ENCODE measurements around the gene TMEM134.

Gene TMEM134

GRCh38 chr11:67506426-67507051 lies 37.5 kb upstream of the TMEM134 start:
- H3K27ac ChIP-seq (ENCODE audit: insufficient read depth, low read length, poor library complexity, severe bottlenecking): peak overlapping the region; percentile 81
- H3K9me3 ChIP-seq (ENCODE audit: control insufficient read depth, low read length): no peaks in the 10 kb centered on the region
- peaks cover 41% of the 10 kb centered on the region for H3K4me1 ChIP-seq (ENCODE audit: control insufficient read depth, insufficient read depth, low read length, poor library complexity, severe bottlenecking)
- no peak for DNase-seq
- no peaks in the 10 kb centered on the region for H3K27me3 ChIP-seq (replicated peaks; ENCODE audit: control insufficient read depth, insufficient read depth, low read length, poor library complexity, severe bottlenecking)
- no peak overlapping the region for H3K4me3 ChIP-seq (ENCODE audit: insufficient read depth, low read depth, low read length, poor library complexity, severe bottlenecking)
- H3K36me3 ChIP-seq (ENCODE audit: control insufficient read depth, insufficient read depth, low read length): peaks cover 15% of the 10 kb centered on the region

- H3K4me3 ChIP-seq (ENCODE audit: insufficient read depth, low read depth, low read length, poor library complexity, severe bottlenecking): peak overlapping the region; percentile 85
These were observed 36.8 kb upstream of the TMEM134 start for GRCh38 chr11:67505605-67506396.

GRCh38 chr11:67504950-67505581 lies 36.0 kb upstream of the TMEM134 start, which contains the start of gene PITPNM1:
Gene PITPNM1 (minus strand): TSS chr11:67505363. CDS start chr11:67504180, 1,183 bp downstream.
- Histone ChIP-seq H3K4me1 (ENCODE audit: control insufficient read depth, insufficient read depth, low read length, poor library complexity, severe bottlenecking) (peaks cover 41% of the 10 kb centered on the region), H3K27me3 (replicated peaks; ENCODE audit: control insufficient read depth, insufficient read depth, low read length, poor library complexity, severe bottlenecking) (no peaks in the 10 kb centered on the region), H3K36me3 (ENCODE audit: control insufficient read depth, insufficient read depth, low read length) (peaks cover 20% of the 10 kb centered on the region), H3K27ac (ENCODE audit: insufficient read depth, low read length, poor library complexity, severe bottlenecking) (peak within 1 kb of the TSS; percentile 81), H3K9me3 (ENCODE audit: control insufficient read depth, low read length) (no peaks in the 10 kb centered on the region), H3K4me3 (ENCODE audit: insufficient read depth, low read depth, low read length, poor library complexity, severe bottlenecking) (peak within 1 kb of the TSS; percentile 85)
- peak; percentile 50 to 64 (median 53) for DNase-seq

More at GRCh38 chr11:67505605-67506396, 36.8 kb upstream of the TMEM134 start:
- DNase-seq: peak; percentile 87 to 88 (median 87)
- H3K27ac ChIP-seq (ENCODE audit: insufficient read depth, low read length, poor library complexity, severe bottlenecking): peak overlapping the region; percentile 81
- no peaks in the 10 kb centered on the region for H3K27me3 ChIP-seq (replicated peaks; ENCODE audit: control insufficient read depth, insufficient read depth, low read length, poor library complexity, severe bottlenecking)
- H3K36me3 ChIP-seq (ENCODE audit: control insufficient read depth, insufficient read depth, low read length): peaks cover 15% of the 10 kb centered on the region
- H3K9me3 ChIP-seq (ENCODE audit: control insufficient read depth, low read length): no peaks in the 10 kb centered on the region
- peaks cover 41% of the 10 kb centered on the region for H3K4me1 ChIP-seq (ENCODE audit: control insufficient read depth, insufficient read depth, low read length, poor library complexity, severe bottlenecking)

GRCh38 chr11:67504005-67504949 lies 35.2 kb upstream of the TMEM134 start:
- Histone ChIP-seq H3K9me3 (ENCODE audit: control insufficient read depth, low read length) (no peaks in the 10 kb centered on the region), H3K4me3 (ENCODE audit: insufficient read depth, low read depth, low read length, poor library complexity, severe bottlenecking) (peak overlapping the region; percentile 85), H3K27ac (ENCODE audit: insufficient read depth, low read length, poor library complexity, severe bottlenecking) (peak overlapping the region; percentile 81), H3K36me3 (ENCODE audit: control insufficient read depth, insufficient read depth, low read length) (peaks cover 26% of the 10 kb centered on the region), H3K4me1 (ENCODE audit: control insufficient read depth, insufficient read depth, low read length, poor library complexity, severe bottlenecking) (peaks cover 41% of the 10 kb centered on the region), H3K27me3 (replicated peaks; ENCODE audit: control insufficient read depth, insufficient read depth, low read length, poor library complexity, severe bottlenecking) (no peaks in the 10 kb centered on the region)
- peak; percentile 34 to 53 (median 45) for DNase-seq

- H3K9me3 ChIP-seq (ENCODE audit: control insufficient read depth, low read length): no peaks in the 10 kb centered on the region
- H3K36me3 ChIP-seq (ENCODE audit: control insufficient read depth, insufficient read depth, low read length): peaks cover 33% of the 10 kb centered on the region
- no peak for DNase-seq
- H3K27ac ChIP-seq (ENCODE audit: insufficient read depth, low read length, poor library complexity, severe bottlenecking): peak overlapping the region; percentile 81
- H3K4me1 ChIP-seq (ENCODE audit: control insufficient read depth, insufficient read depth, low read length, poor library complexity, severe bottlenecking): peaks cover 36% of the 10 kb centered on the region
- H3K4me3 ChIP-seq (ENCODE audit: insufficient read depth, low read depth, low read length, poor library complexity, severe bottlenecking): no peak overlapping the region
- no peaks in the 10 kb centered on the region for H3K27me3 ChIP-seq (replicated peaks; ENCODE audit: control insufficient read depth, insufficient read depth, low read length, poor library complexity, severe bottlenecking)
These were observed 34.3 kb upstream of the TMEM134 start for GRCh38 chr11:67503119-67504004.

- Histone ChIP-seq H3K4me3 (ENCODE audit: insufficient read depth, low read depth, low read length, poor library complexity, severe bottlenecking) (no peak overlapping the region), H3K36me3 (ENCODE audit: control insufficient read depth, insufficient read depth, low read length) (peaks cover 42% of the 10 kb centered on the region)
- no peak for DNase-seq
These were observed 33.4 kb upstream of the TMEM134 start for GRCh38 chr11:67502328-67502979.

GRCh38 chr11:67501854-67502253 lies 32.8 kb upstream of the TMEM134 start:
- Histone ChIP-seq H3K4me3 (ENCODE audit: insufficient read depth, low read depth, low read length, poor library complexity, severe bottlenecking) (no peak overlapping the region), H3K36me3 (ENCODE audit: control insufficient read depth, insufficient read depth, low read length) (peaks cover 47% of the 10 kb centered on the region)
- no peak for DNase-seq

More at GRCh38 chr11:67502328-67502979, 33.4 kb upstream of the TMEM134 start:
- Histone ChIP-seq H3K27ac (ENCODE audit: insufficient read depth, low read length, poor library complexity, severe bottlenecking) (no peak overlapping the region), H3K27me3 (replicated peaks; ENCODE audit: control insufficient read depth, insufficient read depth, low read length, poor library complexity, severe bottlenecking) (no peaks in the 10 kb centered on the region), H3K9me3 (ENCODE audit: control insufficient read depth, low read length) (no peaks in the 10 kb centered on the region), H3K4me1 (ENCODE audit: control insufficient read depth, insufficient read depth, low read length, poor library complexity, severe bottlenecking) (peaks cover 32% of the 10 kb centered on the region)

GRCh38 chr11:67500831-67501715 lies 32.0 kb upstream of the TMEM134 start:
- peaks cover 18% of the 10 kb centered on the region for H3K4me1 ChIP-seq (ENCODE audit: control insufficient read depth, insufficient read depth, low read length, poor library complexity, severe bottlenecking)
- no peak overlapping the region for H3K4me3 ChIP-seq (ENCODE audit: insufficient read depth, low read depth, low read length, poor library complexity, severe bottlenecking)
- DNase-seq: no peak
- H3K27me3 ChIP-seq (replicated peaks; ENCODE audit: control insufficient read depth, insufficient read depth, low read length, poor library complexity, severe bottlenecking): no peaks in the 10 kb centered on the region
- no peak overlapping the region for H3K27ac ChIP-seq (ENCODE audit: insufficient read depth, low read length, poor library complexity, severe bottlenecking)
- H3K9me3 ChIP-seq (ENCODE audit: control insufficient read depth, low read length): no peaks in the 10 kb centered on the region
- peaks cover 50% of the 10 kb centered on the region for H3K36me3 ChIP-seq (ENCODE audit: control insufficient read depth, insufficient read depth, low read length)

More at GRCh38 chr11:67501854-67502253, 32.8 kb upstream of the TMEM134 start:
- Histone ChIP-seq H3K9me3 (ENCODE audit: control insufficient read depth, low read length) (no peaks in the 10 kb centered on the region), H3K27ac (ENCODE audit: insufficient read depth, low read length, poor library complexity, severe bottlenecking) (no peak overlapping the region), H3K4me1 (ENCODE audit: control insufficient read depth, insufficient read depth, low read length, poor library complexity, severe bottlenecking) (peaks cover 26% of the 10 kb centered on the region), H3K27me3 (replicated peaks; ENCODE audit: control insufficient read depth, insufficient read depth, low read length, poor library complexity, severe bottlenecking) (no peaks in the 10 kb centered on the region)

Measured in effector memory CD4-positive, alpha-beta T cell (primary cell).